Activated CD4-positive, alpha-beta T cell treated with anti-CD3 and anti-CD28 coated beads for 1 hour (primary cell): ENCODE data around the gene RSPH6A.

Experiments
- DNase-seq: peaks from one replicate; pipeline ENCODE4 v3.0.0-alpha.2; 2020

The RSPH6A gene

GRCh38 chr19:45779231-45780145 is 35.6 kb downstream of the RSPH6A start:
- peak; percentile 64 for DNase-seq

GRCh38 chr19:45778010-45778661 is 37.0 kb downstream of the RSPH6A start:
- no peak for DNase-seq

GRCh38 chr19:45777395-45777961 is 37.6 kb downstream of the RSPH6A start:
- DNase-seq = no peak

- DNase-seq = no peak
Measured at GRCh38 chr19:45774765-45775164, 40.3 kb downstream of the RSPH6A start.

- no peak for DNase-seq
Measured at GRCh38 chr19:45773384-45773783, 41.7 kb downstream of the RSPH6A start.

- no peak for DNase-seq
Measured at GRCh38 chr19:45772912-45773311, 42.2 kb downstream of the RSPH6A start.

GRCh38 chr19:45772130-45772840 is 42.8 kb downstream of the RSPH6A start:
- DNase-seq = no peak

- DNase-seq = no peak
Measured at GRCh38 chr19:45771311-45771933, 43.7 kb downstream of the RSPH6A start.

- peak; percentile 86 for DNase-seq
Measured at GRCh38 chr19:45770192-45771101, 44.7 kb downstream of the RSPH6A start.

- DNase-seq = no peak
Measured at GRCh38 chr19:45769821-45770191, 45.3 kb downstream of the RSPH6A start.

GRCh38 chr19:45768984-45769782 is 45.9 kb downstream of the RSPH6A start, which contains the start of gene SIX5:
Gene SIX5 (minus strand): TSS chr19:45769252. CDS start chr19:45768844, 408 bp downstream.
- DNase-seq = peak; percentile 87

GRCh38 chr19:45768655-45768983 is 46.5 kb downstream of the RSPH6A start:
- no peak for DNase-seq

GRCh38 chr19:45767881-45768654 is 47.0 kb downstream of the RSPH6A start:
- no peak for DNase-seq

GRCh38 chr19:45767410-45767880 is 47.7 kb downstream of the RSPH6A start:
- DNase-seq = no peak

- DNase-seq = no peak
Measured at GRCh38 chr19:45766869-45767346, 48.2 kb downstream of the RSPH6A start.

- no peak for DNase-seq
Measured at GRCh38 chr19:45766296-45766868, 48.7 kb downstream of the RSPH6A start.

- DNase-seq = no peak
Measured at GRCh38 chr19:45765702-45766295, 49.3 kb downstream of the RSPH6A start.

- DNase-seq = no peak
Measured at GRCh38 chr19:45764945-45765701, 50.0 kb downstream of the RSPH6A start.
